ENCODE results near the gene NT5DC1.
A peak's percentile ranks its signal among the peaks of the same experiment; 100 is the strongest.

NT5DC1 gene

GRCh38 chr6:116100419-116101301 is at the start of gene NT5DC1:
Gene NT5DC1, plus strand, starts transcription at chr6:116100853. Its CDS starts 78 bp downstream, at chr6:116100931.
- peak; percentile 66 to 80 (median 72) for DNase-seq

GRCh38 chr6:116051244-116051643 is 49.4 kb upstream of the NT5DC1 start:
- no peak for DNase-seq

DNA sequence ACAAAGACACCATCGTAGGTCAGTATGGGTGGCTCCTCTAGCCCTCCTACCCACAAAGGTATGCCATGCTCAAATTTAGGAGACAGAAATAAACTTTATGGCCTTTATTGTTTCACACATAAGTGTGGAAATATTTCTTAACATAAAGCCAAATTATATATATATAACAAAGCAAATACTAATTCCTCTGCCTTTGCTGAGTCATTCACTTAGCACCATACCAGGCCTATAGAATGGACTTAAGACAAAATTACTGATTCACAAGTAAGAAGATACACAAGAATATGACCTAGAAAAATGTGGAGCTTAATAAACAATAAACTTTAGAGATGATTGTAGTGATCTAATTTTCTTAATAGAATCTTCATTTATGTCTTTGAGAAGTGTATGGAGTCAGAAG is 45.1 kb upstream of the NT5DC1 start:
- no peak for DNase-seq

GRCh38 chr6:116057766-116058165 is 42.9 kb upstream of the NT5DC1 start:
- no peak for DNase-seq

DNA sequence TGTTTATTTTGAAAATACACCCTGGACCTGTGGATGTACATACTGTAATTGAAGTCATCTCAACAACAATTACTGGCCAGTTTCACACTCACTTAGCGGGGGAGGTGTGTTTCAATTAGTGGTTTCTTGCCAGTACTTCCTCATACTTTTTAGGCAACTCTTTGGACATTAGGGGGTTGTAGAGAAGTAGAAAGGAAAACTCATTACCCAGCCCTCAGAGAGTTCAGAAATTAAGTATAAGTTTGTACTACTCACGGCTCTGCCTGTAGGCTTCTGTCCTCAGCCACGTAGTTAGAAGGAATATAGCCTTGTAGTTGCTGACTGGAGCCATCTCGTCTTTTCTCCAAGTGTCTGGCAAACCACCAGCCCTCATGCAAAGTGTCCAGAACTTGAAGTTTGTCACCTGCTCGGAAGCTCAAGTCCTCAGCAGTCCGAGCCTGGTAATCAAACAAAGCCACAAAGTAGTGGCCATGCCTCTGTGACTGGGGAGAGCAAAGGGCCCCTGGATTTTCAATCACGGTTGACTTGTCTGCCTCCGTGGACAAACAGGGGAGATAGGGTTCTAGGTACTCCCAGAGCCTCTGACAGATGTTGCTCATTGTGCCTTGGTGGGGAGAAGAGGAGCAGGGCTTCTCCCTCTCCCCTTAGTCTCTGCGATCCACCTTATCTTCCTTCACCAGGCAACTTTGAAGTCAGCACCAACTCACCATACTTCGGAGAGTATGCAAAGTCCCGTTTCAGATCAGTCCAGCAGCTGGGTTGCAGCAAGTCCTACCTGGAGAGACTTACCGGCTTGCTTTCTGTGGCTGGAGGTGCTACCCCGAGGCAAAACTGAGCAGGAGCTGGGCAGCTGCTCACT is 40.7 kb upstream of the NT5DC1 start:
- DNase-seq: no peak

GRCh38 chr6:116060572-116061283 is 39.9 kb upstream of the NT5DC1 start, which contains the start of gene FRK:
Gene FRK, minus strand, starts transcription at chr6:116060891. Its CDS starts 580 bp downstream, at chr6:116060311.
- no peak for DNase-seq

- no peak for DNase-seq
These were observed 38.2 kb upstream of the NT5DC1 start for GRCh38 chr6:116062496-116062895.

- DNase-seq: no peak
These were observed 36.0 kb upstream of the NT5DC1 start for GRCh38 chr6:116064666-116065065.

GRCh38 chr6:116066789-116067188 is 33.9 kb upstream of the NT5DC1 start:
- DNase-seq: no peak

GRCh38 chr6:116070101-116070500 is 30.6 kb upstream of the NT5DC1 start:
- DNase-seq: no peak

- DNase-seq: no peak
These were observed 29.9 kb upstream of the NT5DC1 start for GRCh38 chr6:116070616-116071389.

DNA sequence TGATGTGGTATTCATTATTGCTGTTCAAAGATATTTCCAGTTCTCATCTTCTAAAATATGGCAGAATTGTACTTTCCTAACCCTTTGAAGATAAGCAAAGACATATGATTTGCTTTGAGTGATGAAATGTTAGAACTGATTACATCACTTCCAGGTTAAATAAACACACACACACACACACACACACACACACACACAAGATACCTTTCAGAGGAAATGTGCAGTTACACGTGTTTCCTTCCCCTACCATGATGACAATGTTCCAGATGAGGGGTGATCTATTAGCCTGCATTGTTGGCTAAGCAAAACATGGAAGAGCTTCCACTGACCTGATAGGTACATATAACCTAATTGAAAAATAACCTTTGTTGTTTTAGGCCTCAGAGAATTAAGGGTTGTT is 28.3 kb upstream of the NT5DC1 start:
- no peak for DNase-seq

GRCh38 chr6:116073765-116074440 is 26.8 kb upstream of the NT5DC1 start:
- DNase-seq: no peak

GRCh38 chr6:116074732-116075390 is 25.8 kb upstream of the NT5DC1 start:
- DNase-seq: no peak

DNA sequence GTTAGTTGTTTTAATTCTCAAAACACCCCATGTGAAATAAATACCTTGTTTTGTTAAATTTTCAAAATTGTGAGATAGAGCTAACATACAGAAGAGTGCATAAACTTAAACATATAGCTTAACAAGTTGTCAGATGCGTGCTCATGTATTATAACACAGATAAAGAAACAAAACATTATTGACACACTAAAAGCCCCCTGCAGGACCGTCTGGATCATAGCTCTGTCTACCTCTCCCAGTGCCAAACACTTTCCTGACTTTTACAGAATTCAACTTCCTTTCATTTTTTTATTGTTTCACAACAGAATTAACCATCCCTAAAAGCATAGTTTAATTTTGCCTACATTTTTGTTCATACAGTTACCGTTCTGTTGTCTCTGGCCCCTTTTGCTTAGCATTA is 22.1 kb upstream of the NT5DC1 start:
- no peak for DNase-seq

- no peak for DNase-seq
These were observed 21.7 kb upstream of the NT5DC1 start for GRCh38 chr6:116078945-116079344.

- DNase-seq: no peak
These were observed 17.6 kb upstream of the NT5DC1 start for GRCh38 chr6:116083052-116083451.

DNA sequence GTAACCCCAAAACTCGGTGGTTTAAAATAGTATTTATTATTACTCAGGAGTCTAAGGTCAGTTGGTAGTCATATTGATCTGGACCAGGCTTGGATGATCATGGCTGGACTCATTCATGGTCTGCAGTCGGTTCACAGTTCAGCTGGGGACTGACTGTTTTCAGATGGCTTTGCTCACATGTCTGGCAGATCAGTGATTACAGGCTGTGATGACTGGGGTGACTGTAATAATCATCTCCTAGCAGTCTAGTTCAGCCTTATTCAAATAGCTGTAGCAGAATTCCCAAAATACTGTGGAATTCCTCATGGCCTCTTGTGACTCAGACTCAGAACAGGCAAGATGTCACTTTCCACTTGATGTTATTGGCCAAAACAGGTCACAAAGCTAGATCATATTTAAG is 16.4 kb upstream of the NT5DC1 start:
- no peak for DNase-seq

GRCh38 chr6:116087437-116088027 is 13.1 kb upstream of the NT5DC1 start:
- DNase-seq: no peak

DNA sequence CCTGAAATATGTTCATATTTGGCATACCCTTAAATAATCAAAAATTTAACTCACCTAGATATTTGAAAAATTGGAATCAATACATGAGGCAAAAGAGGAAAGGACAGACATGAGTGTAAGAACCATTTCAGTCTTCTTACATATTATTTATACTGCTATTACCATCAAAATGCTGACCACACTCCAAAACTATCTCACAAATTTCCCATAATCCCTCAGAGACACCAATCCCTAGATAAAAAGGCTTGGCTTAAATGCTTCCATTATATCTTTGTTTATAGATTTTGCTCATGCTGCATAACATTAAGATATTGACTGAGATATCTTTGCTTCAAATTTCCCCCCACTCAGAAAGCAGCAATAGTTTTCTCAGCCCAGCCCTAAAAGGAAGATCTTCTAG is 11.7 kb upstream of the NT5DC1 start:
- DNase-seq: no peak

GRCh38 chr6:116090251-116090650 is 10.4 kb upstream of the NT5DC1 start:
- DNase-seq: no peak
